HG03039 (cell line): ENCODE data around the gene ANGEL2.
"Not testable (repeated sequence)": the region's sequence is repeated elsewhere in the genome, so short reads cannot be mapped to it uniquely, and the experiment has no call there.

Experiments
- ATAC-seq: cut with Tn5 transposase; IDR thresholded peaks from one replicate; pipeline ENCODE4 v1.9.1; 2021; ENCODE audit warnings: mild to moderate bottlenecking, moderate library complexity; ENCODE audit not compliant: unreplicated experiment

ANGEL2 gene

GRCh38 chr1:212976586-212976985, 39.1 kb downstream of the ANGEL2 start:
- no peak for ATAC-seq

DNA sequence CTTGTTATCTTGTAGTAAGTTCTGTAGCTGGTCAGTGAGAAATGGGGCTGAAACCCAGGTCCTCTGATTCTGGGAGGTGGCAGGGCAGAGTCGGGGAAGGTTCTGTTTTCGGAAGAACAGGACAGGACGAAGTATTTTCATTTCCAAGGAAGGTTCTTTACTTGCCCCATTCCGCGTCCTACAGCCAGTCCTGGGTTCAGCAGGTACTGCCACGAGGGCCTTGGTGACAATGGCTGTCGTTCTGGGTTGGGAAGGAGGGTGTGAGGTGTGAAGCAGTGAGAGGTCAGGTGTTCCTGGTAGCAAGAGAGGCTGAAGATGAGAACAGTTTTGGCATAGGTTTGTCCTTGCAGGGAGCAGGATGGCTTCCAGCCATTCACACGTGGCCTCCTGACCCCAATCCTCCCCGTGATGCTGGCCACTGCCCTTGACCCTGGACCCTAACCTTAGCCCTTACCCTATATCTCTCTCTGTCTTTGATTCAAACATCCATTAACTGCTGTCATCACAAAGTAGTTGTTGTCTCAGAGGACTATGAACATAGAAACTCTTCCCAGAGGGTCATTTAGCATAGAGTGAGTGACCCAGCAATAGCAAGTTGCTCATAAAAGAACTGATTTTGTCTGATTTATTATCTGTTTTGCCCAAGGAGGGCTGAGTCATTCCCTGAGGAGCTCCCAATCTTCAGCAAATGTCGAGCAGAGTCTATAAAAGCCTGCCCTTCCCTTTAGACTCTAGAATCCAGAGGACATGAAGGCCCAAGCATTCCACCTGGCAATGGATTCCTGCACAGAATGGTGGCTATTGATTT, 40.4 kb downstream of the ANGEL2 start:
- no peak for ATAC-seq

- ATAC-seq = no peak
Measured at GRCh38 chr1:212974711-212975110, 41.0 kb downstream of the ANGEL2 start.

- ATAC-seq = no peak
Measured at GRCh38 chr1:212973899-212974298, 41.8 kb downstream of the ANGEL2 start.

- ATAC-seq = no peak
Measured at GRCh38 chr1:212973426-212973825, 42.2 kb downstream of the ANGEL2 start.

- no peak for ATAC-seq
Measured at GRCh38 chr1:212971312-212971711, 44.4 kb downstream of the ANGEL2 start.

- ATAC-seq = no peak
Measured at GRCh38 chr1:212970085-212970484, 45.6 kb downstream of the ANGEL2 start.

DNA sequence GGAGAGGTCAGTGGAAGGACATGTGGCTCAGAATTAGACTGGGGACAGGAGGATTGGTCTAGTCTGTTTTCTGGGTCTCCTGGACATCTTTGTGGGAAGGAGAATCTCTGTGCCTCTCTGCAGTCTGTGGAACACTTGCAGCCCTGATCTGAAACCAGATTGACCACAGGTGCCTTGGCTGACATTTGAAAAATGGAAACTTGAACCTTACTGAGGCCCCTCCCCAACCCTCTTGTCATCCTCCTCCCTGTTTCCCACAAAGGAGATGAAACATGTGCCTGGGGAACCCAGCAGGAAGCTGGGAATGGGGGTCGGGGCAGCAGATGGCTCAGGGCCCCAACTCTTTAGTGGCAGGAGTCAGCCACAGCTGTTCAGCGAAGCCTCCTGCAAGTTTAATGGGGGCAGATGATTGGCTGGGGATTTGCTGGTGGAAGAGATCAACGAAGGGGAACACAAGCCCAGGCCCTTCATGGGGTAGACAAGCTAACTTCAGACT, 47.3 kb downstream of the ANGEL2 start:
- no peak for ATAC-seq

- ATAC-seq = no peak
Measured at GRCh38 chr1:212967801-212968200, 47.9 kb downstream of the ANGEL2 start.

DNA sequence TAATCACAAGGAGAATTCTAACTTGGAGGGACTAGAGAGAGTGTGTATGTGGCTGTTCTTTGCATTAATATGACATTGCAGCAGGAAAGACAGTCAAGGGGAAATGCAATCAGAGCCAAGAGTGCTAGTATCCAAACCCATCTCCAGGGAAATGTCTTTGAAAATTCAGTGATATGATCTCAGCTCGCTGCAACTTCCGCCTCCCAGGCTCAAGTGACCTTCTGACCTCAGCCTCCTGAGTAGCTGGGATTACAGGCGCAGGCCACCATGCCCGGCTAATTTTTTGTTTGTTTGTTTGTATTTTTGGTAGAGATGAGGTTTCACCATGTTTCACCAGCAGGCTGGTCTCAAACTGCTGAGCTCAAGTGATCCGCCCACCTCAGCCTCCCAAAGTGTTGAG, 49.1 kb downstream of the ANGEL2 start:
- no peak for ATAC-seq

DNA sequence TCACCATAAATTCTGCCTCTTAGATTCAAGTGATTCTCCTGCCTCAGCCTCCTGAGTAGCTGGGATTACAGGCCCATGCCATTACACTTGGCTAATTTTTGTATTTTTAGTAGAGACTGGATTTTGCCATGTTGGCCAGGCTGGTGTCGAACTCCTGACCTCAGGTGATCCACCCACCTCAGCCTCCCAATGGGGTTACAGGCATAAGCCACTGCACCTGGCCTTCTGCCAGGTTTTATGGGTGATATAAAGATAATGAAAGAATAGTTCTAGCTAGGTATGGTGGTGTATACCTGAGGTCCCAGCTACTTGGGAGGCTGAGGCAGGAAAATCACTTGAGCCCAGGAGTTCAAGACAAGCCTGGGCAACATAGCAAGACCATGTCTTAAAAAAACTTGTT, 50.7 kb downstream of the ANGEL2 start:
- ATAC-seq = not testable (repeated sequence)

DNA sequence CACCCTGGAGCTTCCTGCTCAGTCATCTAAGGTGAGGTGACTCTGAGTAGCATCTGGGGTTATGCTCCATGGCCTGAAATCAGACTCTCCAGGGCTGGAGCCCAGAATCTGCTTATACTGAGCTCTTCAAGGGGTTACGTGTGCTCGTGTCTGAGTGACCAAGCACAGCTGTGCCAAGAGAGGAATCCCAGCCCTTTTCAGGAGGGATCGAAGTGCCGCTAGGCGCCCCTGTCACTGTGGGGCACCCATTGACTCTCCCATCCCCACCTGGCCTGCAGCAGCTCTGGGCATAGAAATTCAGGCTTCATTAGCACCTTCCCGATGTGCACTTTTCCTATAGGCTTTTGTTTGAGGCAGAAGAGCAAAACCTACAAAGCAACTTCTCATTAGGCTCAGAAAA, 51.6 kb downstream of the ANGEL2 start:
- no peak for ATAC-seq

DNA sequence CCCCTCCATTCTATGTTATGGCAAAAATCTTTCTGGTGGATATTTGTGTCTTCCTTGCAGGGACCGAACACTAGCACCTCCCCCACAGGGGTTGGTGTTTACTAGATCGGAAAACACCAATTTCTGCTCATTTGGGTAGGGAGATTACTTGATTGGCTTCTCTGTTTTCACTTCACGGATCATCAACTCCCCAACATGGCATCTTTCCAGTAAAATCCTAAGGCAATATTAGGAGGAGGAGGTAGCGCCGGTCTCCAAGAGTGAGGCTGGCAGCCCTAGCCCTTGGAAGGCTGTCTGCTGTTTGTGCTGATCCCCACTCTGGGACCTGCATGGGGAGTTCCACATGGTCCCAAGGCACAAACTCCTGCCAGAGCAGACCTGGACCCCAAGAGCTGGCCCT, 53.2 kb downstream of the ANGEL2 start:
- no peak for ATAC-seq

DNA sequence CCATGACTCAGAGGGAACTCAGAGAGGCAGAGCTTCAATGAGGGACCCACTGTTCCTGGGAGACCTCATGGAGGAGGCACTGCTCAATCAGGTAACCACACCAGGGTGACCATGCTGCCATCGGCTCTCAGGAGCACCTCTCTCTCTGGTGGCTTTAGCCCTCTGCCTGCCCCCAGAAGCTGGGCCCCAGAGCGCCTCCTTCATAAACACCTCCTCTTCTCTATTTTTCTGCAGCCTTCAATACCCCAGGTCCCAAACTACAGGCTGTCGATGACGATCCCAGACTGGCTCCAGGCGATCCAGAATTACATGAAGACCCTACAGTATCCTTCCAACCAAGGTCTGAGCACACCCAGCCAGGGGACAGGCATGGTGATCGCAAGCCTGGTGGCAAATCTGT, 54.7 kb downstream of the ANGEL2 start:
- ATAC-seq = no peak

- ATAC-seq = peak; percentile 69
Measured at GRCh38 chr1:212959266-212960220, 56.1 kb downstream of the ANGEL2 start.

DNA sequence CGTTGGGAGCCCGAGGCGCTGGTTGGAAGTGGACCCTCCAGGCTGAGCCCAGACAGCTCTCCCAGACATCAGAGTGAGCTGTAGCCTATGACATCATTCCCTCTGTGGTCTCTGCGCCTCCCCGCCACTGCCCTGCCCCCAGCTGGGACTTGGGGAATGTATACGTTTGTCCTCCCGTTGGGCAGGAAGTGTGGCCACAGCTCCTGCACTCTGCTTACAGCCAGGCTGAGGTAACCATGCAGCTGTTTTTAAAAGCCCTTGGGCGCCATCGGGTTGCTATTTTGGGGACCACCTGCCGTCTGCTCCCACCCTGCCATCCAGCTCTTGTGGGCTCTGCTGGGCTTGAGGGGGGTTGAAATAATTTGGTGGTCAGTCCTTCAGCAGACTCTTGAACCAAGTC, 57.5 kb downstream of the ANGEL2 start:
- ATAC-seq = no peak

GRCh38 chr1:212957546-212957945, 58.1 kb downstream of the ANGEL2 start:
- ATAC-seq = no peak

DNA sequence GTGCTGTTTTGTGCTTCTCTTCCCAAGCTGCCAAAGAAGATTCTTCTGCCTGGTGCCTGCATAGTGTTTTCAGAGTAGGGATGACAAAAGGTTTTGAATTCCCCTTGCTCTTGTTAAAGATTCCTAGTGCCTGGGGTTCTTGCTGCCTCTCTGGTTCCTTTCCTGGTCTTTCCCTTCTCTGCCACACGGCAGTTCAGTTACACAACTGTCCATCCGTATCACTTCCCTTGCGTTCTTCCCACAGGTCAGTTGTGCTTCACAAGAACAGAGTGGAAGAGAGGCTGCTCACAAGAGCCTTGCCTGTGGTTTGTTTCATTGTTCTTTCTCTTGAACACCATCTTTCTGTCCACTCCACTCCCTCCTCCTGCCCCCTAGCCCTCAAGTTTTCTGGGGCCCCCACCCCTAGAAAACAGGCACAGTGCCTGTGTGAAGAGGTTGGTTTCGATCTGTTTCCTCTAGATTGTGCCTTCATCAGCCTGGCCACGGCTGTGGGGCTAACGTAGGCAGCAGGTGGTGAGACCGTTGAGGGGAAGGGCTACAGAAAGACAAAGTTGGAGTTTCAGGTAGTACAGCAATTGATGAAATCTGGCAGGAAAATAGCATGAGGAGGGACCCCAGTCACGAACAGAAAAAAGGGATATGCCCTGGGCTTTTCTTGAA, 59.6 kb downstream of the ANGEL2 start:
- ATAC-seq = no peak

DNA sequence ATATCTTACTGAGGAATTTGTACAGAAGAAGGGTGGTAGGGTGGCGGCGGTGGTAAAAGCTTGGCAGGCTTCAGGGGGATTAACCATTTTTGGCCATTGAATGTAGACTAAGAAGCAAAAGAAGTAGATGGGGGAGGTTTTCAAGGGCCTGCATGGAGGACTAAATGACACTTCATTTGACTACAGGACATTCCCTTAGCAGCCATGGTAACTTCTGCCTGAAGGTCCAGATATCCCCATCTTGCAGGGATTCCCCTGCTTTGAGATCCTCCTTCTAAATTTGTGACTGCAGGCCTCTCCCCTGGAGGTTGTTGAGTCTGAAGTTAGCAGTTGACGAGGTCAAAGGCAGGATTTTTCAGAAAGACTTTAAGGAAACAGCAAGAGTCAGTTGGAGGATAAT, 60.6 kb downstream of the ANGEL2 start:
- no peak for ATAC-seq

- no peak for ATAC-seq
Measured at GRCh38 chr1:212954514-212954913, 61.2 kb downstream of the ANGEL2 start.

DNA sequence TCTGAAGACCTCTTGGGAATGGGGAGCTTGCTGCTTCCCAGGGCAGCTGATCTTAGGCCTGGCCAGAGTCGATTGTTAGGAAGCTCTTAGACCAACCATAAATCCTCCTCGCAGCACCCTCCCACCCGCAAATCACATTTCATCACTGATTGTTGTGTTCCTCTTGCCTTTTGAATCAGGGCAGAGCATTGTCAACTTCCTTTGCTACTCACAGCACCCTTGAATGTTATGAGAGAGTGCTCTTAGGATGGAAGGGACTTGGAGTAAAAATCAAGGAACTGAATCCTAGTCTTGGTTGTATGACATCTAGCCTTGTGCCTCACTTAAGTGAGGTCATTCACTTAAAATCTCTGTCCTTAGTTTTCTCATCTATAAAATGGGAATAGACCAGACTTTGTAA, 62.3 kb downstream of the ANGEL2 start:
- no peak for ATAC-seq
